ENCODE measurements around the gene FGF18.
A peak's percentile ranks its signal among the peaks of the same experiment; 100 is the strongest.

The FGF18 gene

DNA sequence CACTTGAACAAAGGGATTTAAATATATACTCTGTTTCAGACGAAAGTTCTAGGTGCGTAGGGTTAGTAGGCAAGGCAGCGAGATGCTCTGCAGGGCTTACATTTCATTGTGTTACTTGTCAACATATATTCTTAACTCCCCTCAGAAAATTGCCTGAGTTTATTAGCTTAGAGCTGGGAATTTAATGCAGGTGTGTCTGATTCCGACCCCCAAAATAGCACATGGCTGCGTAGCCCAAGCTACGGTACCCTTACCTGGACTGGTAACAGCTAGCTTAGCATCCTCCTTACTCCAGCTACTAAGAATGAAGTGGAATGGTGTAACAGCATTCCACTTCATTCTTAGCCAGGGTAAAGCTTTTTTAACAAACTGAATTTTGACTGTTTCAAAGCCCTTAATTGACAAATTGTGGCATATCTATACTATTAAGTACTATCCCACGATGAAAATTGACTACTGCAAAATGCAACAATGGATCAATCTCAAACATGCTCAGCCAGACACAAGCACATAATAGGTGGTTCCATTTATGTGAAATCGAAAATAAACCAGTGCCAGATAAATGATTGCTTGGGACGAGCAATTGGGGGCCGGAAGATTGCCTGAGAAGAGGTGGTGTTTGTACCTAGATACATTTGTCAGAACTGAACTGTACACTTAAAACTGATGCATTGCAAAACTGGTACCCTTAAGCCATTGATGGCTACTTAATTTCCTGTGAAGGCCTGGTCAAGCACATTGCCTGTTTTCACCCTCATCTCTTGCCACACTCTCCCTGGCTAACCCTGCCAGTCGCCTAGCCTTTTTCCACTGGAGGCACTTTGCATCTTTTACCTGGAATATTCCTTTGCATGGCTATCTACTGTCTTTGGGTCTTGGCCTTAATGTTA, 3.0 kb upstream of the FGF18 start:
- Histone ChIP-seq H3K4me3 (ENCODE audit: low read depth, low read length) (no peak overlapping the region), H3K36me3 (peaks cover 26% of the 10 kb centered on the region), H3K4me1 (peaks cover 17% of the 10 kb centered on the region), H3K9me3 (no peaks in the 10 kb centered on the region), H3K27me3 (peaks cover 25% of the 10 kb centered on the region)
- DNase-seq, result no peak
- TF ChIP-seq CTCF (IDR thresholded peaks at IDR 0.05; ENCODE audit: low read depth, low read length), result no peak

GRCh38 chr5:171418316-171418981, 998 bp upstream of the FGF18 start:
- DNase-seq, result peak; percentile 83
- Histone ChIP-seq H3K9me3 (no peaks in the 10 kb centered on the region), H3K4me3 (ENCODE audit: low read depth, low read length) (peak overlapping the region; percentile 48), H3K36me3 (peaks cover 7% of the 10 kb centered on the region), H3K4me1 (peaks cover 21% of the 10 kb centered on the region), H3K27me3 (peaks cover 27% of the 10 kb centered on the region)
- peak; percentile 82 for TF ChIP-seq CTCF (IDR thresholded peaks at IDR 0.05; ENCODE audit: low read depth, low read length)

DNA sequence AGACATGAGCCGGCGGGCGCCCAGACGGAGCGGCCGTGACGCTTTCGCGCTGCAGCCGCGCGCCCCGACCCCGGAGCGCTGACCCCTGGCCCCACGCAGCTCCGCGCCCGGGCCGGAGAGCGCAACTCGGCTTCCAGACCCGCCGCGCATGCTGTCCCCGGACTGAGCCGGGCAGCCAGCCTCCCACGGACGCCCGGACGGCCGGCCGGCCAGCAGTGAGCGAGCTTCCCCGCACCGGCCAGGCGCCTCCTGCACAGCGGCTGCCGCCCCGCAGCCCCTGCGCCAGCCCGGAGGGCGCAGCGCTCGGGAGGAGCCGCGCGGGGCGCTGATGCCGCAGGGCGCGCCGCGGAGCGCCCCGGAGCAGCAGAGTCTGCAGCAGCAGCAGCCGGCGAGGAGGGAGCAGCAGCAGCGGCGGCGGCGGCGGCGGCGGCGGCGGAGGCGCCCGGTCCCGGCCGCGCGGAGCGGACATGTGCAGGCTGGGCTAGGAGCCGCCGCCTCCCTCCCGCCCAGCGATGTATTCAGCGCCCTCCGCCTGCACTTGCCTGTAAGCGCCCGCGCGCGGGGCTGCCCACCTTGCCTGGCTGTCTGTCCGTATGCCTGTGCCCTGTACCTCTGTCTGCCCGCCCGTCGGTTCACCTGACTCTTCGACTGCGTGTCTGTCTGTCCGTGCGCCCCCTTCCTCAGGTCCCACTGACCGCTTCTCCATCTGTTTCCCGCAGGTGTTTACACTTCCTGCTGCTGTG, 412 bp downstream of the FGF18 start:
- Histone ChIP-seq H3K27me3 (peaks cover 27% of the 10 kb centered on the region), H3K4me1 (peaks cover 21% of the 10 kb centered on the region), H3K4me3 (ENCODE audit: low read depth, low read length) (no peak overlapping the region; the same call in 1 of the 2 replicates), H3K36me3 (no peaks in the 10 kb centered on the region), H3K9me3 (no peaks in the 10 kb centered on the region)
- peak; percentile 53 for DNase-seq
- TF ChIP-seq CTCF (IDR thresholded peaks at IDR 0.05; ENCODE audit: low read depth, low read length), result no peak

GRCh38 chr5:171420431-171421241, 1.2 kb downstream of the FGF18 start:
- peak; percentile 58 for DNase-seq
- TF ChIP-seq CTCF (IDR thresholded peaks at IDR 0.05; ENCODE audit: low read depth, low read length), result no peak
- H3K27me3 ChIP-seq, result peaks cover 27% of the 10 kb centered on the region
- no peak overlapping the region; the same call in 1 of the 2 replicates for H3K4me3 ChIP-seq (ENCODE audit: low read depth, low read length)
- H3K9me3 ChIP-seq, result no peaks in the 10 kb centered on the region
- H3K36me3 ChIP-seq, result no peaks in the 10 kb centered on the region
- H3K4me1 ChIP-seq, result peaks cover 21% of the 10 kb centered on the region

DNA sequence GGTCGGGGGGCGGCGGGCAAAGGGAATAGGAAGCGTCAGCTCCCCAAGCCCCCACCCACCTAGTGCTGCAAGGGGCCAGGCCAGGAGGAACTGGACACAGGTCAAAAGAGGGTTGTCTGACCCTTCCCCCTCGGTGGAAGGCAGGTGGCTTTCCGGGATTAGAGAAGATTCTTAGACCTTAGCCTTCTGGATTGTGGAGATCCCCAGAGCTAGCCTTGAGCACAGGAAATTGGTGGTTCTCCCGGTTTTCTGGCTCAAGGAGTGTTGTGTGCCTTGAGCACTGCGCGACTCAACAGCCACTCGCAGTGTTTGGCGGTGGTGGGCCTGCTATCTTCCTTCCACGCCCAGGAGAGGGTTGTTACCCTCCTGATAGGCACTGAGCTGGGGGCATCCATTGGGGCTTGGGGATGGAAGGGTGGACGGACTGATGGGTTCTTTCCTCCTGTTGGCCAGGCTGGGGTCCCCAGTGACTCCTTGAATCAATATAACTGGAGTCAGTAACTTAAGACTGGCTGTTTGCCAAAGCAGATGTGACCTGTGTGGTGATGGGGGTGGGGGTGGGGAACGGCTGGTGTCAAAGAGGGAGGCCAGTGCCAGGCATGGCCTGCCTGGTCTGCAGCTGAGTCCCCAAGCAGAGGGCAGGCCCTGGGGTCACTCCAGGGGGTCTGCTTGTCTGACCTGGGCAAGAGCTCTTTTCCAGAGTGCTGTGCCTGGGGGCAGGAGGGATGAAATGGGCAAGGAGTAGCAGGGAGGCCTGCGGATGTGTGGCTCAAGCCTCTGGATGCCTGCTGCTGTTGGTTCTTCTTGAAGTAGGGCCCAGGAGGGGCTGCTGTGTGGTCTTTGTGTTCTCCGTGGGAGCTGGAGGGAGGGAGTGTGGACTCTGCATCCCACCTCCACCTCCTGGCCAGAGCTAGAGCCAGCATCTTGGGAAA, 2.1 kb downstream of the FGF18 start:
- Histone ChIP-seq H3K9me3 (no peaks in the 10 kb centered on the region), H3K36me3 (no peaks in the 10 kb centered on the region), H3K4me3 (ENCODE audit: low read depth, low read length) (no peak overlapping the region), H3K4me1 (peaks cover 21% of the 10 kb centered on the region), H3K27me3 (peaks cover 27% of the 10 kb centered on the region)
- no peak for TF ChIP-seq CTCF (IDR thresholded peaks at IDR 0.05; ENCODE audit: low read depth, low read length)
- DNase-seq, result no peak

All from BE2C (cell line).